K562 (cell line): ENCODE measurements around the gene C1orf167. TPM values are rescaled to one million over a fixed set of nuclear protein-coding genes. Genes with fewer than 3 reads are reported as not detected.
A peak's percentile ranks its signal among the peaks of the same experiment; 100 is the strongest.

Experiments used
- ELF4 ChIP-seq: fragments of 450-650 bp; formaldehyde crosslinking; IDR thresholded peaks from 2 replicates; pipeline ENCODE4 v1.4.0; 2022; ENCODE audit warnings: missing genetic modification characterization
- HCFC1 ChIP-seq: IDR thresholded peaks from 2 replicates; pipeline ENCODE4 v1.6.1; 2012; ENCODE audit warnings: low read depth, low read length, improper control_type of control experiment
- MTA2 ChIP-seq: fragments of 450-650 bp; IDR thresholded peaks from 2 replicates; pipeline ENCODE4 v1.6.1; 2016; ENCODE audit warnings: low read depth
- NR2F6 ChIP-seq: fragments of 450-650 bp; formaldehyde crosslinking; IDR thresholded peaks from 2 replicates; pipeline ENCODE4 v1.4.0; 2020; ENCODE audit warnings: mild to moderate bottlenecking
- PHB2 ChIP-seq: fragments of 450-650 bp; IDR thresholded peaks from 2 replicates; pipeline ENCODE4 v1.6.1; 2017; ENCODE audit warnings: low read depth
- SMARCE1 ChIP-seq: fragments of 450-650 bp; IDR thresholded peaks from 2 replicates; pipeline ENCODE4 v1.7.1; 2016; ENCODE audit warnings: mild to moderate bottlenecking
- STAT5B ChIP-seq: fragments of 250-450 bp; sonication (Bioruptor Pico); IDR thresholded peaks from 2 replicates; pipeline ENCODE4 v1.8.0; 2021; ENCODE audit warnings: mild to moderate bottlenecking, inconsistent platforms
- ZNF785 ChIP-seq: fragments of 250-450 bp; sonication (Bioruptor Pico); IDR thresholded peaks from 2 replicates; pipeline ENCODE4 v1.4.0; 2020; ENCODE audit warnings: mild to moderate bottlenecking
- polyA plus RNA-seq, 8 experiments: library from polyadenylated mRNA; depleted of rRNA in 4 of 8; stranded (reverse) in 5 of 8; unstranded in 3 of 8; fragments of >200 nt; fragmentation: Nextera tagmentation in 2 of 8; fragmentation: Illumina TruSeq in 1 of 8; extraction: Ambion mirVana in 2 of 8; extraction: Trizol in 1 of 8; gene quantifications; 2 replicates each; pipeline versions ENCODE4 v1.2.1 to v1.2.3, GENCODE V29; 2011 to 2014; ENCODE audit warnings: inconsistent platforms in 1 of 8, missing spikeins in 1 of 8
- total RNA-seq, 7 experiments: library from RNA; depleted of rRNA in 6 of 7; stranded (reverse); fragments of >200 nt in 6 of 7; fragmentation: Illumina TruSeq in 2 of 7; extraction: Trizol in 2 of 7; gene quantifications; 2 replicates each; pipeline versions ENCODE4 v1.2.1 to v1.2.3, GENCODE V29; 2011 to 2021; ENCODE audit warnings: low replicate concordance in 1 of 7
- TF ChIP-seq, protein P1 (sequence below): IDR thresholded peaks from 3 replicates; pipeline ENCODE4 v1.6.1; 2011; ENCODE audit warnings: borderline replicate concordance, mild to moderate bottlenecking; ENCODE audit not compliant: insufficient read length, insufficient read depth
- TF ChIP-seq, protein P2 (sequence below), 2 experiments: fragments of 450-650 bp; IDR thresholded peaks; 2 replicates each; pipeline ENCODE4 v1.6.1; 2018; ENCODE audit warnings: mild to moderate bottlenecking in 2 of 2, low read depth in 1 of 2; ENCODE audit not compliant: partially characterized antibody in 2 of 2
- TF ChIP-seq, protein P3 (sequence below): sonication (generic); formaldehyde crosslinking; IDR thresholded peaks from 2 replicates; pipeline ENCODE4 v1.8.0; 2022; ENCODE audit warnings: missing genetic modification reagents, mild to moderate bottlenecking, moderate library complexity, borderline replicate concordance
- TF ChIP-seq, protein P4 (sequence below): sonication (generic); formaldehyde crosslinking; IDR thresholded peaks from 2 replicates; pipeline ENCODE4 v1.9.0; 2022; ENCODE audit warnings: mild to moderate bottlenecking, missing genetic modification reagents

Gene C1orf167
- total and polyA plus RNA-seq, 9 of the 15 experiments (the other 6 are each of a cell fraction or from before 2014, with no cell fraction given): 0.22 to 0.86 (median 0.31) TPM; not detected in 2

DNA sequence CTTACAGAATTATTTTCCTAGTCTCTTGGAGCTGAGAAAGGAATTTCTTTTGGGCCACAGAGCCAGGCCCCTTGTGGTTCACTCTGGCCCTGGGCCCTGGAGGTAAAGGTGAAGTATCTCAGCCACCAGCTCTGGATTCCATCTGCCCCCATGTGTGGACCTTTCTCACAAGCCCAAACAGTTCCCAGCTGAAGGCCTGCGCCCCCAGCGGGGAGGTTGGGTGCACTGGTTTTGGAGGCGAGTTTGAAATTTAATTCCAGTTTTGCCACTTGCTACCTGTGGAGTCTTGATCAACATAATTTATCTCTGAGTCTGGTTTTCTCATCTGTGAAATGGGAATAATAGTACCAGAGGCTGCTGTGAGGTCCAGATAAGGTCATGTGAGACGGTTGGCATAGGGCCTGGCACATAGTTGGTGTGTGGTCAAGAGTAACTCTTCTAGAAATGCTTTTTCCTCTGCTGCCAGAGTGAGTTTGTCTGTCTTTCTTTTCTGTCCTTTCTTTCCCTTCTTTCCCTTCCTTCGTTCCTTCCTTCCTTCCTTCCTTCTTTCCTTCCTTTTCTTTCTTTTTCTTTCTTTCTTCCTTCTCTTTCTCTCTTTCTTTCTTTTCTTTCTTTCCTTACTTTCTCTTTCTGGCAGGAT lies 20.0 kb upstream of the C1orf167 start (continued):
- TF ChIP-seq MTA2 (0 out of 2 replicates have a peak, but pooled peaks have one; percentile 18), ELF4 (CRISPR knock-in tag) (peak; percentile 36; the same call in 1 of the 2 replicates), SMARCE1 (0 out of 2 replicates have a peak, but pooled peaks have one; percentile 21), HCFC1 (0 out of 2 replicates have a peak, but pooled peaks have one; percentile 27), STAT5B (CRISPR knock-in tag) (no peak), PHB2 (peak; percentile 43; the same call in 1 of the 2 replicates), NR2F6 (CRISPR knock-in tag) (no peak), ZNF785 (CRISPR knock-in tag) (no peak)
- TF ChIP-seq, protein P1, sequence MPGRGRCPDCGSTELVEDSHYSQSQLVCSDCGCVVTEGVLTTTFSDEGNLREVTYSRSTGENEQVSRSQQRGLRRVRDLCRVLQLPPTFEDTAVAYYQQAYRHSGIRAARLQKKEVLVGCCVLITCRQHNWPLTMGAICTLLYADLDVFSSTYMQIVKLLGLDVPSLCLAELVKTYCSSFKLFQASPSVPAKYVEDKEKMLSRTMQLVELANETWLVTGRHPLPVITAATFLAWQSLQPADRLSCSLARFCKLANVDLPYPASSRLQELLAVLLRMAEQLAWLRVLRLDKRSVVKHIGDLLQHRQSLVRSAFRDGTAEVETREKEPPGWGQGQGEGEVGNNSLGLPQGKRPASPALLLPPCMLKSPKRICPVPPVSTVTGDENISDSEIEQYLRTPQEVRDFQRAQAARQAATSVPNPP: no peak
- TF ChIP-seq, protein P2, sequence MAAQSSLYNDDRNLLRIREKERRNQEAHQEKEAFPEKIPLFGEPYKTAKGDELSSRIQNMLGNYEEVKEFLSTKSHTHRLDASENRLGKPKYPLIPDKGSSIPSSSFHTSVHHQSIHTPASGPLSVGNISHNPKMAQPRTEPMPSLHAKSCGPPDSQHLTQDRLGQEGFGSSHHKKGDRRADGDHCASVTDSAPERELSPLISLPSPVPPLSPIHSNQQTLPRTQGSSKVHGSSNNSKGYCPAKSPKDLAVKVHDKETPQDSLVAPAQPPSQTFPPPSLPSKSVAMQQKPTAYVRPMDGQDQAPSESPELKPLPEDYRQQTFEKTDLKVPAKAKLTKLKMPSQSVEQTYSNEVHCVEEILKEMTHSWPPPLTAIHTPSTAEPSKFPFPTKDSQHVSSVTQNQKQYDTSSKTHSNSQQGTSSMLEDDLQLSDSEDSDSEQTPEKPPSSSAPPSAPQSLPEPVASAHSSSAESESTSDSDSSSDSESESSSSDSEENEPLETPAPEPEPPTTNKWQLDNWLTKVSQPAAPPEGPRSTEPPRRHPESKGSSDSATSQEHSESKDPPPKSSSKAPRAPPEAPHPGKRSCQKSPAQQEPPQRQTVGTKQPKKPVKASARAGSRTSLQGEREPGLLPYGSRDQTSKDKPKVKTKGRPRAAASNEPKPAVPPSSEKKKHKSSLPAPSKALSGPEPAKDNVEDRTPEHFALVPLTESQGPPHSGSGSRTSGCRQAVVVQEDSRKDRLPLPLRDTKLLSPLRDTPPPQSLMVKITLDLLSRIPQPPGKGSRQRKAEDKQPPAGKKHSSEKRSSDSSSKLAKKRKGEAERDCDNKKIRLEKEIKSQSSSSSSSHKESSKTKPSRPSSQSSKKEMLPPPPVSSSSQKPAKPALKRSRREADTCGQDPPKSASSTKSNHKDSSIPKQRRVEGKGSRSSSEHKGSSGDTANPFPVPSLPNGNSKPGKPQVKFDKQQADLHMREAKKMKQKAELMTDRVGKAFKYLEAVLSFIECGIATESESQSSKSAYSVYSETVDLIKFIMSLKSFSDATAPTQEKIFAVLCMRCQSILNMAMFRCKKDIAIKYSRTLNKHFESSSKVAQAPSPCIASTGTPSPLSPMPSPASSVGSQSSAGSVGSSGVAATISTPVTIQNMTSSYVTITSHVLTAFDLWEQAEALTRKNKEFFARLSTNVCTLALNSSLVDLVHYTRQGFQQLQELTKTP (IDR thresholded peaks at IDR 0.05; ENCODE audit: low read depth in 1 of 2, partially characterized antibody in 2 of 2): peak in 1 of 2 experiments; percentile 29
- TF ChIP-seq, protein P3, sequence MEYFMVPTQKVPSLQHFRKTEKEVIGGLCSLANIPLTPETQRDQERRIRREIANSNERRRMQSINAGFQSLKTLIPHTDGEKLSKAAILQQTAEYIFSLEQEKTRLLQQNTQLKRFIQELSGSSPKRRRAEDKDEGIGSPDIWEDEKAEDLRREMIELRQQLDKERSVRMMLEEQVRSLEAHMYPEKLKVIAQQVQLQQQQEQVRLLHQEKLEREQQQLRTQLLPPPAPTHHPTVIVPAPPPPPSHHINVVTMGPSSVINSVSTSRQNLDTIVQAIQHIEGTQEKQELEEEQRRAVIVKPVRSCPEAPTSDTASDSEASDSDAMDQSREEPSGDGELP (CRISPR knock-in tag): peak; percentile 84; the same call in 1 of the 2 replicates
- TF ChIP-seq, protein P4, sequence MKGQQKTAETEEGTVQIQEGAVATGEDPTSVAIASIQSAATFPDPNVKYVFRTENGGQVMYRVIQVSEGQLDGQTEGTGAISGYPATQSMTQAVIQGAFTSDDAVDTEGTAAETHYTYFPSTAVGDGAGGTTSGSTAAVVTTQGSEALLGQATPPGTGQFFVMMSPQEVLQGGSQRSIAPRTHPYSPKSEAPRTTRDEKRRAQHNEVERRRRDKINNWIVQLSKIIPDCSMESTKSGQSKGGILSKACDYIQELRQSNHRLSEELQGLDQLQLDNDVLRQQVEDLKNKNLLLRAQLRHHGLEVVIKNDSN: no peak
